ENCODE measurements around the gene SPRR3. TPM values are rescaled to one million over a fixed set of nuclear protein-coding genes. Genes with fewer than 3 reads are reported as not detected.

The SPRR3 gene
- total and polyA plus RNA-seq, 4 donors: 0.24 to 0.49 (median 0.39) TPM; not detected in 1

DNA sequence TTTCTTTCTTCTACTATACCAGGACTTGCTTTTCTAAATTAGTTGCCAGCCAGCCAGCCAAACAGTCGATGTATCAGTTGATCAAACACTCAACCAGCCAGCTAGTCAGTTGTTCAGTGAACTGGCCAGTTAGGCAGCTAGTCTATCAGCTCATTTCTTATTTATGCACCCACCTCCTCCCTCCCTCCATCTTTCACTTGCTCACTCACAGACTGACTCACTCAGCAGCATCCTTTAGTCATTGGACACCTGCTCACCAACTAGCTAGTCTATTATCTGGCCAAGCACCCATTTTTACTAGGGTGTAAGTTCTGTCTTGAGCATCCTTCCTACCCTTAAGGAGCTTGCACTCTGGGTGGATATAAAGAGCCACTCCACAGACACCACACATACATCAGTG lies 37.0 kb upstream of the SPRR3 start:
- 100% methylated on average over 1 of the region's 1 CpG for WGBS (ENCODE audit: insufficient coverage)
- no peak for DNase-seq (ENCODE audit: low read depth in 4 of 6, low spot score in 6 of 6)
- H3K9me3 ChIP-seq (ENCODE audit: control insufficient read depth, insufficient read depth, low read length): no peaks in the 10 kb centered on the region

DNA sequence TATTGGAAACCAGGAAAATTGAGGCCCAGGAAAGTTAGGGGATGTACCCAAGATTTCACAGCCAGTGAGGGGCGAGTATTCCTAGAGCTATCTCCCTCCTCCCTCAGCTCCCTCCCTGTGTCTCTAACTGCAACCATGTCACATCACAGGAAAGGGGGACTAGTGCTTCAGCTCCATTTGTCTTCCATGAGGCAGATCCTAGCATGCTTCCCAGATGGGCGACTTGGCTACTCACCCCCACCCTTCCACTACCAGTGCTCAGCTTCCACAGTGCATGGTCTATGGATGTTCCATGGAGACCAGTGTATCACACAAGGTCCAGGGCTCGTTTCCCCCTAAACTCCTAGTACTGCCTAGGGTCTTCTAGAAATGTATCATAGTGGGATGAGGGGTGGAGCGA lies 35.7 kb upstream of the SPRR3 start:
- 63% methylated on average over 2 of the region's 4 CpGs for WGBS (ENCODE audit: insufficient coverage)
- DNase-seq (ENCODE audit: low read depth in 4 of 6, low spot score in 6 of 6): no peak

More for the DNA sequence above, 37.0 kb upstream of the SPRR3 start:
- Histone ChIP-seq H3K36me3 (ENCODE audit: control insufficient read depth, insufficient read depth, low read length) (no peaks in the 10 kb centered on the region), H3K4me3 (ENCODE audit: low read depth, low read length) (no peak overlapping the region), H3K27ac (ENCODE audit: low read depth, low read length) (no peak overlapping the region), H3K4me1 (ENCODE audit: control insufficient read depth, insufficient read depth, low read length) (no peaks in the 10 kb centered on the region), H3K27me3 (ENCODE audit: control insufficient read depth, insufficient read depth, low read length) (no peaks in the 10 kb centered on the region)

DNA sequence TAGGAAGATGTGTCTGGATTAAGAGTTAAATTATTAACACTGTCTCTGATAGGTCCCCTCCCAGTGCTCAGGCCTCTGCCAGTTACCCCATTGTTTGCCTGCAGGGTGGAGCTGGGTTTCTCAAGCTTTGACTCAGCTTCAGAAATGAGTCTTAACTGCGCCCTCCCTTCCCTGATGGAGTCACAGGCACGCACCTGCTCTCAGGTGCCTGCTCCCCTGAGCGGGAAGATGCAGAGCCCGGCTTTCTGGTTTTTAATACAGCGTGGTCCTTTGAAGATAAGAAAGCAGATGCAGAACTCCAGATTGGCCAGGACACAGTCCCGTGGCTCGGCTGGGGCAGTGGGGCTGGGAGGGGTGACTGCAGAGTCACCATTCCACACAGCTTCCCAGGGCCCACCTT lies 34.3 kb upstream of the SPRR3 start:
- H3K4me3 ChIP-seq (ENCODE audit: low read depth, low read length): no peak overlapping the region
- H3K27ac ChIP-seq (ENCODE audit: low read depth, low read length): no peak overlapping the region
- 77% methylated on average over 5 of the region's 7 CpGs for WGBS (ENCODE audit: insufficient coverage)

More for the DNA sequence above, 35.7 kb upstream of the SPRR3 start:
- no peaks in the 10 kb centered on the region for H3K4me1 ChIP-seq (ENCODE audit: control insufficient read depth, insufficient read depth, low read length)
- no peaks in the 10 kb centered on the region for H3K27me3 ChIP-seq (ENCODE audit: control insufficient read depth, insufficient read depth, low read length)
- no peak overlapping the region for H3K27ac ChIP-seq (ENCODE audit: low read depth, low read length)
- no peaks in the 10 kb centered on the region for H3K9me3 ChIP-seq (ENCODE audit: control insufficient read depth, insufficient read depth, low read length)
- no peaks in the 10 kb centered on the region for H3K36me3 ChIP-seq (ENCODE audit: control insufficient read depth, insufficient read depth, low read length)
- H3K4me3 ChIP-seq (ENCODE audit: low read depth, low read length): no peak overlapping the region

DNA sequence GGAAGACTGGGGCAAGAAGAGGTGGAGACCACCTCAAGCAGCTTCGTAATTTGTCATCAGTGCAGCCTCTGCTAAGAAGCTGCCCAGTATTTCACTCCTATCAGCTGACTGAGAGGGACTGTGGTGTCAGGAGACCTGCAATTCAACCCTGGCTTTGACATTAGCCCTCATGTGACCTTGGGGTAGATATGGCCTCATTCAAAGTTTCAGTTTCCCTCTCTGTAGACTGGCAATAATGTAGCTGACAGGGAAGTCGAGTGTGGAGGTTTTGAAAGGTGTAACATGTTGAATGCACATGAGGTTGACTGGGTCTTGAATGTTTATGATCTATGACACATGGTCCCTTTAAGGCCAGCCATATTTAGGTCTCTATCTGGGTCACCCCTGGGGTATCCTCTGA lies 33.3 kb upstream of the SPRR3 start:
- Histone ChIP-seq H3K27me3 (ENCODE audit: control insufficient read depth, insufficient read depth, low read length) (no peaks in the 10 kb centered on the region), H3K36me3 (ENCODE audit: control insufficient read depth, insufficient read depth, low read length) (no peaks in the 10 kb centered on the region), H3K4me3 (ENCODE audit: low read depth, low read length) (no peak overlapping the region), H3K9me3 (ENCODE audit: control insufficient read depth, insufficient read depth, low read length) (no peaks in the 10 kb centered on the region), H3K27ac (ENCODE audit: low read depth, low read length) (no peak overlapping the region), H3K4me1 (ENCODE audit: control insufficient read depth, insufficient read depth, low read length) (no peaks in the 10 kb centered on the region)
- 96% methylated on average over 2 of the region's 2 CpGs for WGBS (ENCODE audit: insufficient coverage)
- no peak for DNase-seq (ENCODE audit: low read depth in 4 of 6, low spot score in 6 of 6)

More for the DNA sequence above, 34.3 kb upstream of the SPRR3 start:
- no peaks in the 10 kb centered on the region for H3K36me3 ChIP-seq (ENCODE audit: control insufficient read depth, insufficient read depth, low read length)
- H3K9me3 ChIP-seq (ENCODE audit: control insufficient read depth, insufficient read depth, low read length): no peaks in the 10 kb centered on the region
- no peaks in the 10 kb centered on the region for H3K4me1 ChIP-seq (ENCODE audit: control insufficient read depth, insufficient read depth, low read length)
- H3K27me3 ChIP-seq (ENCODE audit: control insufficient read depth, insufficient read depth, low read length): no peaks in the 10 kb centered on the region
- no peak for DNase-seq (ENCODE audit: low read depth in 4 of 6, low spot score in 6 of 6)

DNA sequence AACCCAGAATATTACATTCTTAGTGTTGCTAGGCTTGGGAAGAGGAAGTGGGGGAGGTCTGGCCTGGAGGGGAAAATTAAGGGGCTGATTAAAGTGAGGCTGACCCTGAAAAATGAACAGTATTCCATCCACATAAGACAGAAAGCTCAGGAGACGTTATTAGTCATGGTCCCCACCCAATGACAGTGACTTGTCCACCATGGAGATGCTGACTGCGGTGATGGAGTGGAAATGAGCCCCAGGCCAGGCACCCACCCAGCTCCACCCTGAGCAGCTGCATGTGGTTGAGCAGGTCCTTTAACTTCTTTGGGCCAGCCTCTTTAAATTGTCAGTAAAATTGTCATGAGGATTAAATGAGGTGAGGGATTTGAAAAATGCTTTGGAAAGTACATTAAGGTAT lies 32.5 kb upstream of the SPRR3 start:
- H3K4me3 ChIP-seq (ENCODE audit: low read depth, low read length): no peak overlapping the region
- no peaks in the 10 kb centered on the region for H3K36me3 ChIP-seq (ENCODE audit: control insufficient read depth, insufficient read depth, low read length)
- H3K4me1 ChIP-seq (ENCODE audit: control insufficient read depth, insufficient read depth, low read length): no peaks in the 10 kb centered on the region
- 93% methylated on average over 2 of the region's 2 CpGs for WGBS (ENCODE audit: insufficient coverage)
- H3K27me3 ChIP-seq (ENCODE audit: control insufficient read depth, insufficient read depth, low read length): no peaks in the 10 kb centered on the region
- H3K27ac ChIP-seq (ENCODE audit: low read depth, low read length): no peak overlapping the region
- no peak for DNase-seq (ENCODE audit: low read depth in 4 of 6, low spot score in 6 of 6)
- no peaks in the 10 kb centered on the region for H3K9me3 ChIP-seq (ENCODE audit: control insufficient read depth, insufficient read depth, low read length)

DNA sequence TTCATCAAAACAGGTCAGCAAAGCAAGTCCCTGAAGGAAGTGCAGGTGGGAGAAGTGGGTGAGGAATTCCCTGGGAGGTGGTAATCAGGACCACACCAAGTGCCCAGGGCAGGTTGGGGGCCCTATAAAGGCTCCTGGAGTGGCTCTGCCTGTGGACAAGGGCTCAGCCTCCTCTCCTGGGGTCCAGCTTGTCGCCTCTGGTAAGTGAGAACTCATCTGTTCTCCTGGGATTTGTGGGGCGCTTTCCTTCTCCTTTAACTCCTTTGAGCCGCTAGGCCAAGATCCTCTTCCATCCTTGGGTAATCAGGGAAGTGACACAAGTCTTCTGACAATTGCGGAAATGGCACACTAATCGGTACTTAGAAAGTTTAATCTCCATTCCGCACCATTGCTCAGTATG lies 31.1 kb upstream of the SPRR3 start, which contains the start of gene SPRR4:
SPRR4 (plus strand) TSS at position 154 of the 400 bp plus-strand sequence. CDS start 1,243 bp downstream, outside the sequence.
- Histone ChIP-seq H3K4me1 (ENCODE audit: control insufficient read depth, insufficient read depth, low read length) (no peaks in the 10 kb centered on the region), H3K36me3 (ENCODE audit: control insufficient read depth, insufficient read depth, low read length) (no peaks in the 10 kb centered on the region), H3K9me3 (ENCODE audit: control insufficient read depth, insufficient read depth, low read length) (no peaks in the 10 kb centered on the region), H3K4me3 (ENCODE audit: low read depth, low read length) (no peak within 1 kb of the TSS), H3K27ac (ENCODE audit: low read depth, low read length) (no peak within 1 kb of the TSS), H3K27me3 (ENCODE audit: control insufficient read depth, insufficient read depth, low read length) (no peaks in the 10 kb centered on the region)
- 100% methylated on average over 1 of the region's 6 CpGs for WGBS (ENCODE audit: insufficient coverage)
- DNase-seq (ENCODE audit: low read depth in 4 of 6, low spot score in 6 of 6): no peak

DNA sequence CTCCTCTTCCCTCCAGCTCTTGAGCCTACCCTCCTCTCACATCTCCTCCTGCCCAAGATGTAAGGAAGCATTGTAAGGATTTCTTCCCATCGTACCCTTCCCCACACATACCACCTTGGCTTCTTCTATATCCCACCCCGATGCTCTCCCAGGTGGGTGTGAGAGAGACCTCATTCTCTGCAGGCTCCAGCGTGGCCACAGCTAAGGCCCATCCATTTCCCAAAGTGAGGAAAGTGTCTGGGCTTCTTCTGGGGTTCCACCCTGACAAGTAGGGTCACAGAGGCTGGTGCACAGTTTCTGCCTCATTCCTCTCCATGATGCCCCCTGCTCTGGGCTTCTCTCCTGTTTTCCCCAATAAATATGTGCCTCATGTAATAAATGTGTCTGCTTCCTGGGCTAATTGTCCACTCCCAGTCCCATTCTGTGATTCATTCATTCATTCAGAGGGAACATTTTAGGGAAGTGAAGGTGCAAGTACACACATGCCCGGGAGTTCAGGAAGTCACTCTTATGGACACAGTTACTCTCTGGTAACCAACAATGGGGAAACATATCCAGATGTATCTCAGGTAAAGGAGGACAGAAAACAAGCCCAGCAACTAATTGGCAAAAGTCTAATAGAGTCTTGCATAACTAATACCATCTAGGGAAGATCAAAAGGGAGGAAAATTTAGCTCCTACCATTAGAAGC lies 29.2 kb upstream of the SPRR3 start:
- no peaks in the 10 kb centered on the region for H3K36me3 ChIP-seq (ENCODE audit: control insufficient read depth, insufficient read depth, low read length)
- no peaks in the 10 kb centered on the region for H3K27me3 ChIP-seq (ENCODE audit: control insufficient read depth, insufficient read depth, low read length)
- H3K4me1 ChIP-seq (ENCODE audit: control insufficient read depth, insufficient read depth, low read length): no peaks in the 10 kb centered on the region
- no peaks in the 10 kb centered on the region for H3K9me3 ChIP-seq (ENCODE audit: control insufficient read depth, insufficient read depth, low read length)
- no peak overlapping the region for H3K4me3 ChIP-seq (ENCODE audit: low read depth, low read length)
- no peak for DNase-seq (ENCODE audit: low read depth in 4 of 6, low spot score in 6 of 6)
- no peak overlapping the region for H3K27ac ChIP-seq (ENCODE audit: low read depth, low read length)
- WGBS (ENCODE audit: insufficient coverage): 83% methylated on average over 1 of the region's 4 CpGs

DNA sequence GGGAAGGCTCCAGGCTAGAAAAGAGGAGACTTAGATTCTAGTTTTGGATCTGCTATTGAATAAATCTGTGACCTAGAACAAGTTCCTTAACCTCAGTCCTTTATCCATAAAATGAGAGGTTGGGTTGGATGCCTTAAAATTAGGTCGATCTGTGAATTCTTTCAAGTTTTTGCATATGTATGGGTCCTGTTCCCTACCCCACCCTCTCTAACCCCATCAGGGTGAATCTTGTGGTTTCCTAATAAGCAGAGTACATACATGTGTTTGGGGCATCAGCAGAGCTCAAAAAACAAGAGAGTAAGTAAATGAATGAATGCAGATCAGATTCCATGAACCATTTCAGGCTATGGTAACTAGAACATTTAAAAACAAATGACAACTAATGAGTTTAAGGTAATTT lies 24.9 kb upstream of the SPRR3 start:
- Histone ChIP-seq H3K4me1 (ENCODE audit: control insufficient read depth, insufficient read depth, low read length) (no peaks in the 10 kb centered on the region), H3K27me3 (ENCODE audit: control insufficient read depth, insufficient read depth, low read length) (no peaks in the 10 kb centered on the region), H3K9me3 (ENCODE audit: control insufficient read depth, insufficient read depth, low read length) (no peaks in the 10 kb centered on the region), H3K27ac (ENCODE audit: low read depth, low read length) (no peak overlapping the region), H3K4me3 (ENCODE audit: low read depth, low read length) (no peak overlapping the region), H3K36me3 (ENCODE audit: control insufficient read depth, insufficient read depth, low read length) (no peaks in the 10 kb centered on the region)
- DNase-seq (ENCODE audit: low read depth in 4 of 6, low spot score in 6 of 6): no peak
- WGBS (ENCODE audit: insufficient coverage): no CpG with 5 or more reads among the region's 1 CpG

DNA sequence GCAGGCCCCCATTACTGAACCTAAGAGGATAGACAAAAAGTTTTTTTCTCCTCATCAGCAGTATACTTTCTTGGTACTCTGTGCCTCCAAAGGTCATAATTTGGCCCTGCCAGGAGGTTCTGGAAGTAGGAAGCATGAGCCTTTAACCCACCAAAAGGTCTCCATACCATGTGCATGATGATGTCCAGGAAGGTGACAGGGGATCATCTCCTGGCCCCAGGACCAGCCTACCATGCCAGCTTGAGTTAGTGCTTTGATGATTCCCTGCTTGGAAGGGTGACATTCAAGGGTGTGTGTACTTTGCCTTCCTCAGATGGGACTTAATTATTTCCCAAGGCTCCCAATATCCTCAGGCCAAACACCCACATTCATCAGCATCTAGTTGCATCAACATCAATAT lies 23.9 kb upstream of the SPRR3 start:
- no peak for DNase-seq (ENCODE audit: low read depth in 4 of 6, low spot score in 6 of 6)
- no peaks in the 10 kb centered on the region for H3K27me3 ChIP-seq (ENCODE audit: control insufficient read depth, insufficient read depth, low read length)
- H3K27ac ChIP-seq (ENCODE audit: low read depth, low read length): no peak overlapping the region
- no peaks in the 10 kb centered on the region for H3K9me3 ChIP-seq (ENCODE audit: control insufficient read depth, insufficient read depth, low read length)
- no peaks in the 10 kb centered on the region for H3K36me3 ChIP-seq (ENCODE audit: control insufficient read depth, insufficient read depth, low read length)
- no peaks in the 10 kb centered on the region for H3K4me1 ChIP-seq (ENCODE audit: control insufficient read depth, insufficient read depth, low read length)
- no peak overlapping the region for H3K4me3 ChIP-seq (ENCODE audit: low read depth, low read length)

DNA sequence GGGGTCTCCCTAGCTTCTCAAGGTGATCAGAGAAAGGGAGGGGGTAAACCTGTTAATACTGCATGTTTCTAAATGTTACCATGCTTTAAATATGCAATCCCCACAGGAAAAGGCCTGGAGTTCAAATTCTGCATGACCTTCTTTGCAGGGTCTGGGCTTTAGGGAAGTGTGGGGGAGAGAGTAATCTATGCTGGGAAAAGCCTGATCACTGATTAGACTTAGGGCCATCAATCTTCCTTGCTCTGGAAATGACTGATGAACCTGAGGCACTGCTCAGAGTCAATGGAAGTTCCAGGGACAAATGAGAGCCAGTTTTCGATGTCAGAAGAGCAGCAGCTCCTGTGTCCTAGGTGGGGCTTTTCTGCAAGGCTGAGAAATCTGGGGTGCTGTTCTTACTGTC lies 20.9 kb upstream of the SPRR3 start:
- H3K36me3 ChIP-seq (ENCODE audit: control insufficient read depth, insufficient read depth, low read length): no peaks in the 10 kb centered on the region
- no peak overlapping the region for H3K27ac ChIP-seq (ENCODE audit: low read depth, low read length)
- H3K4me3 ChIP-seq (ENCODE audit: low read depth, low read length): no peak overlapping the region
- 67% methylated on average over 1 of the region's 1 CpG for WGBS (ENCODE audit: insufficient coverage)
- DNase-seq (ENCODE audit: low read depth in 4 of 6, low spot score in 6 of 6): no peak
- no peaks in the 10 kb centered on the region for H3K4me1 ChIP-seq (ENCODE audit: control insufficient read depth, insufficient read depth, low read length)
- H3K27me3 ChIP-seq (ENCODE audit: control insufficient read depth, insufficient read depth, low read length): no peaks in the 10 kb centered on the region
- H3K9me3 ChIP-seq (ENCODE audit: control insufficient read depth, insufficient read depth, low read length): no peaks in the 10 kb centered on the region

Data from spinal cord (tissue), 10 donors.